ENCODE data around the gene PF4V1. TPM values are rescaled to one million over a fixed set of nuclear protein-coding genes. Genes with fewer than 3 reads are reported as not detected.

The PF4V1 gene
- total RNA-seq, 1 experiment from 2014 or later: not detected

GRCh38 chr4:73859614-73860088 is 6.6 kb downstream of the PF4V1 start:
- DNase-seq: no peak
- Histone ChIP-seq H2AFZ (no peak overlapping the region), H3K9me2 (ENCODE audit: insufficient read depth) (no peaks in the 10 kb centered on the region), H3K4me2 (no peak overlapping the region), H3F3A (ENCODE audit: insufficient read depth, low read depth) (no peaks in the 10 kb centered on the region), H3K9me3 (ENCODE audit: insufficient read depth, low read depth) (no peaks in the 10 kb centered on the region), H3K27me3 (ENCODE audit: insufficient read depth, low read depth) (no peaks in the 10 kb centered on the region), H3K27ac (no peak overlapping the region), H3K36me3 (ENCODE audit: low read depth) (no peaks in the 10 kb centered on the region), H3K79me2 (ENCODE audit: low read depth) (no peaks in the 10 kb centered on the region), H3K4me1 (replicated peaks; ENCODE audit: insufficient read depth) (no peaks in the 10 kb centered on the region), H4K20me1 (ENCODE audit: insufficient read depth) (no peaks in the 10 kb centered on the region), H3K4me3 (no peak overlapping the region)
- no TSS peak for BruUV-seq (replicated peaks)
- POLR2A ChIA-PET (ENCODE audit: unreplicated experiment): no interaction called here
- TF ChIP-seq EZH2 (IDR thresholded peaks at IDR 0.05; ENCODE audit: low read depth): no peak
- no peak for TF ChIP-seq CTCF (conservative IDR thresholded peaks at IDR 0.05)
- intact Hi-C loops (cut with micrococcal nuclease; ENCODE audit: unreplicated experiment): loop anchor here (5.0 kb wide), 1 partner anchor 132 kb away; no protein-coding TSS in a partner anchor
- CTCF ChIA-PET: no interaction called here

GRCh38 chr4:73860181-73860580 is 7.1 kb downstream of the PF4V1 start:
- Histone ChIP-seq H4K20me1 (ENCODE audit: insufficient read depth) (no peaks in the 10 kb centered on the region), H3K4me1 (replicated peaks; ENCODE audit: insufficient read depth) (no peaks in the 10 kb centered on the region), H2AFZ (no peak overlapping the region), H3K9me3 (ENCODE audit: insufficient read depth, low read depth) (no peaks in the 10 kb centered on the region), H3K79me2 (ENCODE audit: low read depth) (no peaks in the 10 kb centered on the region), H3K36me3 (ENCODE audit: low read depth) (no peaks in the 10 kb centered on the region), H3K27me3 (ENCODE audit: insufficient read depth, low read depth) (no peaks in the 10 kb centered on the region), H3F3A (ENCODE audit: insufficient read depth, low read depth) (no peaks in the 10 kb centered on the region), H3K9me2 (ENCODE audit: insufficient read depth) (no peaks in the 10 kb centered on the region), H3K4me2 (no peak overlapping the region), H3K4me3 (no peak overlapping the region), H3K27ac (no peak overlapping the region)
- TF ChIP-seq EZH2 (IDR thresholded peaks at IDR 0.05; ENCODE audit: low read depth): no peak
- no peak for TF ChIP-seq CTCF (conservative IDR thresholded peaks at IDR 0.05)
- no peak for DNase-seq
- no TSS peak for BruUV-seq (replicated peaks)
- CTCF ChIA-PET: no interaction called here
- POLR2A ChIA-PET (ENCODE audit: unreplicated experiment): no interaction called here
- intact Hi-C loops (cut with micrococcal nuclease; ENCODE audit: unreplicated experiment): loop anchor here (5.0 kb wide), 1 partner anchor 133 kb away; no protein-coding TSS in a partner anchor

- no peaks in the 10 kb centered on the region for H3K36me3 ChIP-seq (ENCODE audit: low read depth)
- no peaks in the 10 kb centered on the region for H4K20me1 ChIP-seq (ENCODE audit: insufficient read depth)
- no peaks in the 10 kb centered on the region for H3F3A ChIP-seq (ENCODE audit: insufficient read depth, low read depth)
- no peak overlapping the region for H2AFZ ChIP-seq
- H3K4me3 ChIP-seq: no peak overlapping the region
- POLR2A ChIA-PET (ENCODE audit: unreplicated experiment): no interaction called here
- H3K27me3 ChIP-seq (ENCODE audit: insufficient read depth, low read depth): no peaks in the 10 kb centered on the region
- no peaks in the 10 kb centered on the region for H3K4me1 ChIP-seq (replicated peaks; ENCODE audit: insufficient read depth)
- intact Hi-C loops (cut with micrococcal nuclease; ENCODE audit: unreplicated experiment): loop anchor here (5.0 kb wide), 1 partner anchor 134 kb away; no protein-coding TSS in a partner anchor
- H3K9me3 ChIP-seq (ENCODE audit: insufficient read depth, low read depth): no peaks in the 10 kb centered on the region
- H3K27ac ChIP-seq: no peak overlapping the region
- H3K79me2 ChIP-seq (ENCODE audit: low read depth): no peaks in the 10 kb centered on the region
- no TSS peak for BruUV-seq (replicated peaks)
- H3K4me2 ChIP-seq: no peak overlapping the region
- DNase-seq: no peak
- TF ChIP-seq CTCF (conservative IDR thresholded peaks at IDR 0.05): no peak
- no peak for TF ChIP-seq EZH2 (IDR thresholded peaks at IDR 0.05; ENCODE audit: low read depth)
- CTCF ChIA-PET: no interaction called here
- H3K9me2 ChIP-seq (ENCODE audit: insufficient read depth): no peaks in the 10 kb centered on the region
Measured at GRCh38 chr4:73860917-73861316, 7.8 kb downstream of the PF4V1 start.

Data from PC-9 (cell line).